AG04450 (cell line): ENCODE results near the gene NHSL2. TPM values are rescaled to one million over a fixed set of nuclear protein-coding genes. Genes with fewer than 3 reads are reported as not detected.

Experiments used
- CTCF ChIA-PET: fragments of 300-600, 350-600 bp; formaldehyde crosslinking; extraction: SDS; loops from one replicate; lab custom pipeline; 2022; ENCODE audit warnings: antibody characterized with exemption, inconsistent platforms; lab: Charles Lee
- POLR2A ChIA-PET: fragments of 350-600 bp; formaldehyde crosslinking; extraction: SDS; loops from one replicate; lab custom pipeline; 2021; ENCODE audit warnings: antibody characterized with exemption, inconsistent platforms; lab: Yijun Ruan, JAX
- DNase-seq: peaks from one replicate; pipeline ENCODE4 v3.0.0-alpha.2; 2011; ENCODE audit warnings: low read depth, low spot score
- H3K27ac ChIP-seq: one replicate; pipeline ENCODE4 v1.5.1; 2012; ENCODE audit warnings: low read depth, low read length, control low read depth
- H3K27me3 ChIP-seq: one replicate; pipeline ENCODE4 v1.6.0; 2012; ENCODE audit warnings: low read length; ENCODE audit not compliant: control insufficient read depth, insufficient read depth
- H3K4me3 ChIP-seq: 2 replicates; pipeline ENCODE4 v1.5.1; 2011; ENCODE audit warnings: mild to moderate bottlenecking, low read depth, low read length, control low read depth
- H3K9me3 ChIP-seq: 2 replicates; pipeline ENCODE4 v1.5.1; 2012; ENCODE audit warnings: low read length; ENCODE audit not compliant: control insufficient read depth, insufficient read depth
- polyA plus RNA-seq: library from polyadenylated mRNA; depleted of rRNA; stranded (reverse); fragments of >200 nt; gene quantifications from 2 replicates; pipeline ENCODE4 v1.2.3, GENCODE V29; 2011
- TF ChIP-seq, protein P1 (sequence below): IDR thresholded peaks from 2 replicates; pipeline ENCODE4 v1.5.1; 2011; ENCODE audit warnings: low read depth, low read length, control low read depth, inconsistent platforms

NHSL2 gene
- polyA plus RNA-seq, 1 experiment = 3.0 TPM

DNA sequence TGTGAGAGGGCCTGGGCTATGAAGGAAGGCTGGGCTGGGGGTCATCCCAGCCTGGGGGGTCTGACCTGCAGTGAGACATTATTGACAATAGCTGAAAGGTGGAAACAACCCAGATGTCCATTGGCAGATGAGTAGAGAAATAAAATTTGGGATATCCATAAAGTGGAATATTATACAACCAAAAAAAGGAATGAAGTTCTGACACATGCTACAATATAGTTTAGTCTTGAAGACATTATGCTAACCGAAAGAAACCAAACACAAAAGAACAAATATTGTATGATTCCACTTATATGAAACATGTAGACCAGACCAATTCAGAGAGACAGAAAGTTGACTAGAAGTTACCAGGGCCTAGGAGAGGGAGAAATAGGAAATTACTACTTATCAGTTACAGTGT, 176.3 kb downstream of the NHSL2 start:
- Histone ChIP-seq H3K9me3 (no peaks in the 10 kb centered on the region), H3K4me3 (no peak overlapping the region), H3K27ac (no peak overlapping the region), H3K27me3 (no peaks in the 10 kb centered on the region)
- ChIA-PET POLR2A (no interaction called here), CTCF (no interaction called here)
- no peak for DNase-seq
- TF ChIP-seq, protein P1, sequence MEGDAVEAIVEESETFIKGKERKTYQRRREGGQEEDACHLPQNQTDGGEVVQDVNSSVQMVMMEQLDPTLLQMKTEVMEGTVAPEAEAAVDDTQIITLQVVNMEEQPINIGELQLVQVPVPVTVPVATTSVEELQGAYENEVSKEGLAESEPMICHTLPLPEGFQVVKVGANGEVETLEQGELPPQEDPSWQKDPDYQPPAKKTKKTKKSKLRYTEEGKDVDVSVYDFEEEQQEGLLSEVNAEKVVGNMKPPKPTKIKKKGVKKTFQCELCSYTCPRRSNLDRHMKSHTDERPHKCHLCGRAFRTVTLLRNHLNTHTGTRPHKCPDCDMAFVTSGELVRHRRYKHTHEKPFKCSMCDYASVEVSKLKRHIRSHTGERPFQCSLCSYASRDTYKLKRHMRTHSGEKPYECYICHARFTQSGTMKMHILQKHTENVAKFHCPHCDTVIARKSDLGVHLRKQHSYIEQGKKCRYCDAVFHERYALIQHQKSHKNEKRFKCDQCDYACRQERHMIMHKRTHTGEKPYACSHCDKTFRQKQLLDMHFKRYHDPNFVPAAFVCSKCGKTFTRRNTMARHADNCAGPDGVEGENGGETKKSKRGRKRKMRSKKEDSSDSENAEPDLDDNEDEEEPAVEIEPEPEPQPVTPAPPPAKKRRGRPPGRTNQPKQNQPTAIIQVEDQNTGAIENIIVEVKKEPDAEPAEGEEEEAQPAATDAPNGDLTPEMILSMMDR = no peak

DNA sequence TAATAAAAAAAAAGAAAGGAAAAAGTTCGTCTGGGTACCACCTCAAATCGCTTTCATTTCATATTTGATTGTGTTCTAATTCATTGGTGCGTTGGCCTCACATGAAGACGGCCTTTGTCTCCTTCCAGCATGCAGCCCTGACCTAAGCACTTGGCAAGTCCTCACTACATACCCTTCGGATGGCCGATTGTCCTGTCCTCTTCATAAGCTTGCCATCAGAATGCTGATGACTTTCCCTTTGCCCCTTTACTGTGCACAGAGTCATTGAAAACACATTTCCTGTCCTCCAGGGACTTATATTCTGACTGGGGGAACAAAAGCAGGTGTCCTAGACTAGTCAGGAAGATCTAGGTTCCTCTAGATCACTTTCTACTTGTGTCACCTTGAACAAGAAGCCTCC, 178.1 kb downstream of the NHSL2 start:
- H3K9me3 ChIP-seq = no peaks in the 10 kb centered on the region
- H3K27ac ChIP-seq = no peak overlapping the region
- H3K27me3 ChIP-seq = no peaks in the 10 kb centered on the region
- ChIA-PET CTCF (no interaction called here), POLR2A (no interaction called here)
- no peak overlapping the region for H3K4me3 ChIP-seq
- TF ChIP-seq, protein P1 = no peak
- DNase-seq = no peak

DNA sequence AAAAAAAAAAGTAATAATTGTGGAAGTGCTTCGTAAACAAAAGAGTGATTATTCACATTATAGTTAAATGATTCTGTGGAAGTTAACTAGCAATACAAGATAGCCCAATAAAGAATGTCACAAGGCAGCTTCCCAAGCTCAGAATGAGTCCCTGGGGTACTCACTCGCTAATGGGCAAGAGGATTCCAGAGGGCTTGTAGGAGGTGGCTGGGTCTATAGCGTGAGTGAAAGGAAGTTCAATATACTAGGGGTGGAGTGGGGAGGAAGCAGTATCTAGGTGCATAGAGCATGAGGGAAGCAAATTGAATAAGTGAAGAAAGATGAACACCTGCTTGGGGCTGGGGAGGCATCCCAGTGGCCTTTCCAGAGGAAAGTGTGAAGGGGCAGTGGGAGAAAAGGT, 178.6 kb downstream of the NHSL2 start:
- POLR2A ChIA-PET = no interaction called here
- TF ChIP-seq, protein P1 = no peak
- no peak for DNase-seq
- CTCF ChIA-PET = no interaction called here
- Histone ChIP-seq H3K9me3 (no peaks in the 10 kb centered on the region), H3K27me3 (no peaks in the 10 kb centered on the region), H3K27ac (no peak overlapping the region), H3K4me3 (no peak overlapping the region)

DNA sequence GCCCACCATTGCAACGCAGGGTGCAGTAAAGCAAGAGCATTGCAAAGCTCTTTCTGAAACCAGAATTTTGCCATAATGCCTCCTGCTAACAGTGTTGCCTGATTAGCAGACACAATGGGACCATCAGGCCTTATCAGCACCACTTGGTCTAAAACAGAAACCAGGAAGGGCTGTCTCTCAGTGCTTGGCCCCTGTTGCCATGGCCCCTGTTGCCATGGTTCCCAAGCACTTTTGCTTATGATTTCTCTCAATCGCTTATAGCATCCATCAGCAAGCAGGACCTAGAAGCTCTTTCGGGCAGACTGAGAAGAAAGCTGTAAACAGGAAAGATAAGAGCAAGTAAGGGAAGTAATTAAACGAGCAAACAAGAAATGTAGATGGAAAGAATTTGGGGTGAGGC, 184.2 kb downstream of the NHSL2 start:
- CTCF ChIA-PET = interaction anchor here (0.6 kb wide), 1 partner anchor 96 kb away, joined by 3 read pairs; no protein-coding TSS in a partner anchor
- POLR2A ChIA-PET = no interaction called here
- Histone ChIP-seq H3K27me3 (no peaks in the 10 kb centered on the region), H3K27ac (no peak overlapping the region), H3K9me3 (no peaks in the 10 kb centered on the region), H3K4me3 (no peak overlapping the region)
- DNase-seq = no peak
- TF ChIP-seq, protein P1 = no peak

DNA sequence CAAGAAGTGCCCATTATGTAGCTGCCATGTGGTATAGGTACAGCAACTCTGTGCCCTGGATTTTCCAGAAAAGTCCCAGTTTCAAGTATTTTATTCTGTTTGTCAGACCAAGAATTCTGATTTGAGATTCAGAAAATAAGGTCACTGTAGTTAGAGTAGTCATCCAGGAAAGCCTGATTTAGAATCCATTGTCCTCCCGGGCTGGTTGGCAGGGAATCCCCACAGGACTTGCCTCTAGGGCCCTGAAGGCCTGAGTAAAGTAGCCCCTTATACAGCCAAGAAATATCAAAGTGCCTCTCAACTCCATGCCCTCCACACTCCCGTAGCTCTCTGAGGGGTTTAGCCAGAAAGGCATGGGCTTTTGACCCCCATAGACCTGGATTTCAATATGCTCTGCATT, 184.7 kb downstream of the NHSL2 start:
- no peaks in the 10 kb centered on the region for H3K9me3 ChIP-seq
- TF ChIP-seq, protein P1 = no peak
- DNase-seq = no peak
- no peak overlapping the region for H3K27ac ChIP-seq
- no peaks in the 10 kb centered on the region for H3K27me3 ChIP-seq
- POLR2A ChIA-PET = no interaction called here
- no peak overlapping the region for H3K4me3 ChIP-seq
- CTCF ChIA-PET = no interaction called here
